Thoracic aorta (tissue), 2 donors: ENCODE measurements around the gene CHCHD6. TPM values are rescaled to one million over a fixed set of nuclear protein-coding genes. Genes with fewer than 3 reads are reported as not detected.

ENCODE experiments used
- ATAC-seq: fragments of 150-250 bp; one replicate; pipeline ENCODE4 v1.8.0; 2017; ENCODE audit warnings: low read depth; ENCODE audit not compliant: insufficient number of reproducible peaks, low FRiP score
- DNase-seq: peaks from one replicate; pipeline ENCODE4 v3.0.0-alpha.2; 2020; ENCODE audit warnings: low spot score
- H3K27ac ChIP-seq, 2 donors: fragments of 200-600 bp; sonication (generic); 1 replicate in 1 of 2; 2 replicates in 1 of 2; pipeline ENCODE4 v1.5.1; 2016; ENCODE audit warnings: mild to moderate bottlenecking in 2 of 2, moderate library complexity in 2 of 2
- H3K27me3 ChIP-seq: fragments of 200-600 bp; sonication (generic); replicated peaks from 2 replicates; pipeline ENCODE4 v1.6.0; 2016; ENCODE audit warnings: mild to moderate bottlenecking; ENCODE audit not compliant: insufficient read depth
- H3K36me3 ChIP-seq: fragments of 200-600 bp; sonication (generic); one replicate; pipeline ENCODE4 v1.5.1; 2016
- H3K4me1 ChIP-seq, 2 donors: fragments of 200-600 bp; sonication (generic); 1 replicate in 1 of 2; 2 replicates in 1 of 2; pipeline versions ENCODE4 v1.5.1 to v1.6.0; 2016; ENCODE audit warnings: low read depth in 2 of 2, mild to moderate bottlenecking in 1 of 2; ENCODE audit not compliant: control insufficient read depth in 1 of 2
- H3K4me3 ChIP-seq: fragments of 200-600 bp; sonication (generic); 2 replicates; pipeline ENCODE4 v1.5.1; 2016; ENCODE audit warnings: mild to moderate bottlenecking
- H3K9me3 ChIP-seq: fragments of 200-600 bp; sonication (generic); 2 replicates; pipeline ENCODE4 v1.5.1; 2016
- total RNA-seq, 2 donors: library from RNA; depleted of rRNA; stranded (reverse); fragments of >200 nt; gene quantifications; one replicate each; pipeline versions ENCODE4 v1.1.0 to v1.2.3, GENCODE V29; 2016
- TF ChIP-seq, protein P1 (sequence below): fragments of 200-600 bp; sonication (generic); IDR thresholded peaks from one replicate; pipeline ENCODE4 v1.5.1; 2019; ENCODE audit warnings: antibody characterized with exemption

The CHCHD6 gene
- total RNA-seq, 2 donors from 2014 or later, result 12.5 to 17.1 TPM

DNA sequence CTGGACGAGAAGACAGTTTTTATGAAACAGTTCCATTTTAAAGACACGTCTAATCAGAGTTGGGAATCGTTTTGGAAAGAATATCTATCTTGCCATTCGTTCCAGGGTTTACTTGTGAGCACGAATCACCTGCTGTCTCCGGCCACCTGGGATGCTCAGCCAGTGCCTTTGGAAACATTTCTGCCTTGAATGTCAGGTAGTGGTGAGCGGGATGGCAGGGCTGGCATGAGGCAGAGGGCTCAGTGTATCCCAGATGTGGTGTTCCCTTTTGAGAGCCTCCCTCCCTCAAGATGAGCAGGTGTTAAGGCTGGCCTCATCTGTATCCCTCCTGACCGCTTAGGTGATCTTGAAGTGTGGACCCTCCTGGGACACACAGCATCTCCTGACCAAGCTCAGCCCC, 231.0 kb downstream of the CHCHD6 start:
- DNase-seq, result no peak
- TF ChIP-seq, protein P1, sequence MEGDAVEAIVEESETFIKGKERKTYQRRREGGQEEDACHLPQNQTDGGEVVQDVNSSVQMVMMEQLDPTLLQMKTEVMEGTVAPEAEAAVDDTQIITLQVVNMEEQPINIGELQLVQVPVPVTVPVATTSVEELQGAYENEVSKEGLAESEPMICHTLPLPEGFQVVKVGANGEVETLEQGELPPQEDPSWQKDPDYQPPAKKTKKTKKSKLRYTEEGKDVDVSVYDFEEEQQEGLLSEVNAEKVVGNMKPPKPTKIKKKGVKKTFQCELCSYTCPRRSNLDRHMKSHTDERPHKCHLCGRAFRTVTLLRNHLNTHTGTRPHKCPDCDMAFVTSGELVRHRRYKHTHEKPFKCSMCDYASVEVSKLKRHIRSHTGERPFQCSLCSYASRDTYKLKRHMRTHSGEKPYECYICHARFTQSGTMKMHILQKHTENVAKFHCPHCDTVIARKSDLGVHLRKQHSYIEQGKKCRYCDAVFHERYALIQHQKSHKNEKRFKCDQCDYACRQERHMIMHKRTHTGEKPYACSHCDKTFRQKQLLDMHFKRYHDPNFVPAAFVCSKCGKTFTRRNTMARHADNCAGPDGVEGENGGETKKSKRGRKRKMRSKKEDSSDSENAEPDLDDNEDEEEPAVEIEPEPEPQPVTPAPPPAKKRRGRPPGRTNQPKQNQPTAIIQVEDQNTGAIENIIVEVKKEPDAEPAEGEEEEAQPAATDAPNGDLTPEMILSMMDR, result no peak
- H3K36me3 ChIP-seq, result no peaks in the 10 kb centered on the region
- no peak overlapping the region for H3K4me3 ChIP-seq
- H3K4me1 ChIP-seq, result peaks cover 2 to 46% of the 10 kb centered on the region in 2 donors
- no peaks in the 10 kb centered on the region for H3K27me3 ChIP-seq
- no peaks in the 10 kb centered on the region for H3K9me3 ChIP-seq
- no peak overlapping the region for H3K27ac ChIP-seq
- no peak for ATAC-seq

DNA sequence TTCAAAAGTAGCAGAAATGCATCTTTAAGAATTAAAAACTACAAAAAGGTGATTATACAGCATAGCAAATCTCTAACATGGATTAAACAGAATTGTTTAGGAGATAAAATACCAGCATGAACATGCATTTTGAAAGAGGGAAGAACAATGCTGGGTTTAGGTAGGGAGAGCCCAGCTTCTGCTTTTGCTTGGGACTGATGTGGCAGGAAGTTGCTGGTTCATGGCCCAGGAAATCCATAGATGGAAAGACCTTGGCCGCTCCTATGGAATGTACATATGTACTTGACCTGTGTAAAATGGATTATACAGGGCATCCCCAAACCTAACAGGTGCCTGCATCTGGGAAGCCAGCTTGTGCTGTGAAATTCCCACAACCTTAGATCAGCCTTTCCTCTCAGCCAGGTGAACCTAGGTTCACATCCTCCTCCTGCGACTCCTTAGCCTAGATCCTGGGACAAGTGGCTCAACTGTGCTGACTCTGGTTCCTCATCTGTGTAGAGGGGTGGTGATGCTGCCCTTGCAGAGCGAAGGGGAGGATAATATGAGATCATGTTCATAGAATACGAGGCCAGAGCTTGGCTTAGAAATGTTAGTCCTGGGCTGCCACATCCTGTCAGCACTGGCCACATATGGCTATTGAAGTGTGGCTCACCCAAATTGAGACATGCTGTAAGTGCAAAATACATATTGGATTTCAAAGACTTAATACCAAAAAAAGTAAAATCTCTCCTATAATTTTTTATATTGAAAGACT, 231.9 kb downstream of the CHCHD6 start:
- Histone ChIP-seq H3K27me3 (no peaks in the 10 kb centered on the region), H3K9me3 (no peaks in the 10 kb centered on the region), H3K4me1 (peaks cover 2 to 40% of the 10 kb centered on the region in 2 donors), H3K27ac (no peak overlapping the region), H3K36me3 (no peaks in the 10 kb centered on the region), H3K4me3 (no peak overlapping the region)
- DNase-seq, result no peak
- ATAC-seq, result no peak
- TF ChIP-seq, protein P1, result no peak

DNA sequence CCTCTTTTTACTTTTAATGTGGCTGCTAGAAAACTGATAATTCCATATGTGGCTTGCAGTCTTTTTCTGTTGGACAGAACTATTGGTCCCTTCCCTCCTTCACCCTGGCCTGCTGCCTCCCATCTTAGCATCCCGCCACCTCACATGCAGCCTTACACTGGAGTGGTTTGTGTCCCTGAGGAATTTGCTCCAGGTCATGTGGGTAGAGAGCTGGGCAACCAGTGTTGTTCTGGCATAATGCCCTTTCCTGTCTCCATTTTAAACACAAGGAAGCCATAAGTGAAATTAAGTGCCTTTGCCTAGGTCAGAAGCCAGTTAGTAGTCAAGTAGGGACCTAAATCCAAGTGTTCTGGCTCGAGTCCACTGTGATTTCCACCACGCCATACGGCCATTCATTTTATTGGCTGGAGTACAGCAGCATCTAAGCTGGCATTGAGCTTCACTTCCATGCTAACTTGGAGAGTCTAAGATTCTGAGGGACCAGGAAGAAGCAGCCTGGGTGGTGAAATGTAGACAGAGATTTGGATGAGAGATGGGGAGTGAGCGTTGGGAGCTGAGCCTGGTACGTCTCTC, 232.9 kb downstream of the CHCHD6 start:
- peaks cover 2 to 30% of the 10 kb centered on the region in 2 donors for H3K4me1 ChIP-seq
- H3K36me3 ChIP-seq, result no peaks in the 10 kb centered on the region
- no peaks in the 10 kb centered on the region for H3K27me3 ChIP-seq
- DNase-seq (no peak), ATAC-seq (no peak)
- H3K27ac ChIP-seq, result no peak overlapping the region
- H3K4me3 ChIP-seq, result no peak overlapping the region
- H3K9me3 ChIP-seq, result no peaks in the 10 kb centered on the region
- TF ChIP-seq, protein P1, result no peak

DNA sequence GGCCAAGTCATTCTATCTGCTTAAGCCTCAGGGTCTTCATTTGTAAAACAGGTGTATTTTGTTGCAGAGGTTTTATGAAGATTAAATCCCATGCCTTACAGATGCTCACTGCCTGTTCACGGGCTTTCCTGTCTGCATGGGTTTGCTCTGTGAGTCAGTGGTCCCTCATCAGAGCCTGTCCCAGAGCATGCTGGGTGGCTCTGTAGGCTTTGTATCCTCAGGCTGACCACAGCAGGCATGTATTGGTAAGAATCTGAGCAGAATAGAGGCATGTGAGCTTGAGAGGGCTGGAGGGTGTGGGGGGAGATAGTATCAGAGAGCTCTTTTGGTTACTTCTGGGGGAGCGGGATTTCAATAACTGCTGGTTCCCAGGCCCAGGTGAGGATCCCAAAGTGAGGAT, 233.5 kb downstream of the CHCHD6 start:
- peaks cover 2 to 24% of the 10 kb centered on the region in 2 donors for H3K4me1 ChIP-seq
- no peaks in the 10 kb centered on the region for H3K27me3 ChIP-seq
- ATAC-seq (no peak), DNase-seq (no peak)
- H3K27ac ChIP-seq, result no peak overlapping the region
- TF ChIP-seq, protein P1, result no peak
- no peaks in the 10 kb centered on the region for H3K36me3 ChIP-seq
- no peak overlapping the region for H3K4me3 ChIP-seq
- no peaks in the 10 kb centered on the region for H3K9me3 ChIP-seq

DNA sequence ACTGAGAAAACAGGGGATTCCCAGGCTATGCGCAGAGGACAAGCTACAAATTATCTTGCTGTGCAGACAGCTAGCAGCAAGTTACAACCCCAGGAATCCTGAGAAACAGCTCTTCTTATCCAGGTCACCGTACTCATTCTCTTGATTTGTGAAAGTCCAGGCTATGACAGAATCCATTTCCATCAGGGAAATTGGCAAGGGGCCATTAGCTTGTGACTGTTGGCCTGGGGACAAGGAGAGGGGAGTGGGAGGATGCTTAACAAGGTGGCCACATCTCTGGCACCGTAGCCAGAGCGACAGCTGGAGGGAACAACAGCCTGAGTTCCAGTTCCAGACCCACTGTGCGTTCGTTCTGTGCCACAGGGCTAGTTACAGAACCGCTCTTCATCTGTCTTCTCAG, 233.9 kb downstream of the CHCHD6 start:
- Histone ChIP-seq H3K27ac (no peak overlapping the region), H3K4me3 (no peak overlapping the region), H3K36me3 (no peaks in the 10 kb centered on the region), H3K27me3 (no peaks in the 10 kb centered on the region), H3K9me3 (no peaks in the 10 kb centered on the region), H3K4me1 (peaks cover 2 to 19% of the 10 kb centered on the region in 2 donors)
- TF ChIP-seq, protein P1, result no peak
- ATAC-seq (no peak), DNase-seq (no peak)
